GM12878 (cell line): ENCODE results near the gene CLMP. TPM values are rescaled to one million over a fixed set of nuclear protein-coding genes. Genes with fewer than 3 reads are reported as not detected.

ENCODE experiments used
- FOS ChIP-seq: IDR thresholded peaks from 3 replicates; pipeline ENCODE4 v1.6.1; 2011; ENCODE audit warnings: borderline replicate concordance; ENCODE audit not compliant: insufficient read length; ENCODE audit errors: extremely low read depth
- JUND ChIP-seq: IDR thresholded peaks from 2 replicates; pipeline ENCODE4 v1.6.1; 2012; ENCODE audit warnings: low read depth, mild to moderate bottlenecking, low read length, improper control_type of control experiment, moderate library complexity
- PRDM15 ChIP-seq: fragments of 450-650 bp; formaldehyde crosslinking; IDR thresholded peaks from 2 replicates; pipeline ENCODE4 v1.4.0; 2020; ENCODE audit warnings: mild to moderate bottlenecking, moderate library complexity
- polyA plus RNA-seq, 11 experiments: library from polyadenylated mRNA; depleted of rRNA in 4 of 11; unstranded in 6 of 11; stranded (reverse) in 5 of 11; fragments of >200 nt; fragmentation: Nextera tagmentation in 4 of 11; fragmentation: Illumina TruSeq in 1 of 11; extraction: Ambion mirVana in 4 of 11; extraction: Trizol in 1 of 11; gene quantifications; 1 replicate in 1 of 11; 2 replicates in 10 of 11; pipeline versions ENCODE4 v1.2.1 to v1.2.3, GENCODE V29; 2011 to 2016; ENCODE audit warnings: inconsistent platforms in 2 of 11, missing spikeins in 2 of 11, low read depth in 1 of 11
- total RNA-seq, 4 experiments: library from RNA; depleted of rRNA in 3 of 4; stranded (reverse); fragments of >200 nt in 3 of 4; fragmentation: Illumina TruSeq in 1 of 4; extraction: Trizol in 1 of 4; gene quantifications; 2 replicates each; pipeline versions ENCODE4 v1.2.1 to v1.2.3, GENCODE V29; 2013 to 2021
- TF ChIP-seq, protein P1 (sequence below): fragments of 450-650 bp; IDR thresholded peaks from 2 replicates; pipeline ENCODE4 v1.6.1; 2017; ENCODE audit warnings: mild to moderate bottlenecking, moderate library complexity

CLMP gene
- total and polyA plus RNA-seq, 10 of the 15 experiments (the other 5 are each of a cell fraction or from before 2014, with no cell fraction given) = 0.01 to 0.71 (median 0.20) TPM; not detected in 4

- TF ChIP-seq, protein P1, sequence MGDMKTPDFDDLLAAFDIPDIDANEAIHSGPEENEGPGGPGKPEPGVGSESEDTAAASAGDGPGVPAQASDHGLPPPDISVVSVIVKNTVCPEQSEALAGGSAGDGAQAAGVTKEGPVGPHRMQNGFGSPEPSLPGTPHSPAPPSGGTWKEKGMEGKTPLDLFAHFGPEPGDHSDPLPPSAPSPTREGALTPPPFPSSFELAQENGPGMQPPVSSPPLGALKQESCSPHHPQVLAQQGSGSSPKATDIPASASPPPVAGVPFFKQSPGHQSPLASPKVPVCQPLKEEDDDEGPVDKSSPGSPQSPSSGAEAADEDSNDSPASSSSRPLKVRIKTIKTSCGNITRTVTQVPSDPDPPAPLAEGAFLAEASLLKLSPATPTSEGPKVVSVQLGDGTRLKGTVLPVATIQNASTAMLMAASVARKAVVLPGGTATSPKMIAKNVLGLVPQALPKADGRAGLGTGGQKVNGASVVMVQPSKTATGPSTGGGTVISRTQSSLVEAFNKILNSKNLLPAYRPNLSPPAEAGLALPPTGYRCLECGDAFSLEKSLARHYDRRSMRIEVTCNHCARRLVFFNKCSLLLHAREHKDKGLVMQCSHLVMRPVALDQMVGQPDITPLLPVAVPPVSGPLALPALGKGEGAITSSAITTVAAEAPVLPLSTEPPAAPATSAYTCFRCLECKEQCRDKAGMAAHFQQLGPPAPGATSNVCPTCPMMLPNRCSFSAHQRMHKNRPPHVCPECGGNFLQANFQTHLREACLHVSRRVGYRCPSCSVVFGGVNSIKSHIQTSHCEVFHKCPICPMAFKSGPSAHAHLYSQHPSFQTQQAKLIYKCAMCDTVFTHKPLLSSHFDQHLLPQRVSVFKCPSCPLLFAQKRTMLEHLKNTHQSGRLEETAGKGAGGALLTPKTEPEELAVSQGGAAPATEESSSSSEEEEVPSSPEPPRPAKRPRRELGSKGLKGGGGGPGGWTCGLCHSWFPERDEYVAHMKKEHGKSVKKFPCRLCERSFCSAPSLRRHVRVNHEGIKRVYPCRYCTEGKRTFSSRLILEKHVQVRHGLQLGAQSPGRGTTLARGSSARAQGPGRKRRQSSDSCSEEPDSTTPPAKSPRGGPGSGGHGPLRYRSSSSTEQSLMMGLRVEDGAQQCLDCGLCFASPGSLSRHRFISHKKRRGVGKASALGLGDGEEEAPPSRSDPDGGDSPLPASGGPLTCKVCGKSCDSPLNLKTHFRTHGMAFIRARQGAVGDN = no peak
- TF ChIP-seq PRDM15 (CRISPR knock-in tag) (no peak), FOS (no peak), JUND (no peak)
Measured at GRCh38 chr11:123125169-123125568, 69.9 kb downstream of the CLMP start (continued).
